Loucy (cell line): ENCODE results near the gene SPRYD7.

Experiments
- EZH2phosphoT487 ChIP-seq: fragments of 200-600 bp; IDR thresholded peaks from 2 replicates; pipeline ENCODE4 v1.6.1; 2018; ENCODE audit warnings: antibody characterized with exemption, mild to moderate bottlenecking, moderate library complexity, borderline replicate concordance
- TF ChIP-seq, protein P1 (sequence below): fragments of 200-600 bp; sonication (generic); conservative IDR thresholded peaks from 2 replicates; pipeline ENCODE4 v1.5.1; 2014; ENCODE audit warnings: mild to moderate bottlenecking, antibody characterized with exemption, low read length

DNA sequence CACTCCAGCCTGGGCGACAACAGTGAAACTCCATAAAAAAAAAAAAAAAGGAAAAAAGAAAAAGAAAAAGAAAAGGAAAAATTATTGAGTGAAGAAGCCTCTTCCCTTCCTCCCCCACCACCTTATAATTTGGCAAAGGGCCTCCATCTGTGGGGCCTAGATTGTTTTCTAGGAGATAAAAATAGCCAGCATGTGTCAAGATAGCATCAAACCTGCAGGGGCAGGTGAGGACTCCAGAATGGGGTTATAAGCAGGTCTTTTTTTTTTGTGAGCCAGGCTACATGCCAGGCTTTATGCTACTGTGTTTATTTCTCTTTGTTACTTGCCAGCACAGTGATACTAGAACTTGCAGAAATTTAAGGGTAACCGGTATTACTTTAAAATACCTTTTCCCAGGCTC lies 49.0 kb upstream of the SPRYD7 start:
- TF ChIP-seq, protein P1, sequence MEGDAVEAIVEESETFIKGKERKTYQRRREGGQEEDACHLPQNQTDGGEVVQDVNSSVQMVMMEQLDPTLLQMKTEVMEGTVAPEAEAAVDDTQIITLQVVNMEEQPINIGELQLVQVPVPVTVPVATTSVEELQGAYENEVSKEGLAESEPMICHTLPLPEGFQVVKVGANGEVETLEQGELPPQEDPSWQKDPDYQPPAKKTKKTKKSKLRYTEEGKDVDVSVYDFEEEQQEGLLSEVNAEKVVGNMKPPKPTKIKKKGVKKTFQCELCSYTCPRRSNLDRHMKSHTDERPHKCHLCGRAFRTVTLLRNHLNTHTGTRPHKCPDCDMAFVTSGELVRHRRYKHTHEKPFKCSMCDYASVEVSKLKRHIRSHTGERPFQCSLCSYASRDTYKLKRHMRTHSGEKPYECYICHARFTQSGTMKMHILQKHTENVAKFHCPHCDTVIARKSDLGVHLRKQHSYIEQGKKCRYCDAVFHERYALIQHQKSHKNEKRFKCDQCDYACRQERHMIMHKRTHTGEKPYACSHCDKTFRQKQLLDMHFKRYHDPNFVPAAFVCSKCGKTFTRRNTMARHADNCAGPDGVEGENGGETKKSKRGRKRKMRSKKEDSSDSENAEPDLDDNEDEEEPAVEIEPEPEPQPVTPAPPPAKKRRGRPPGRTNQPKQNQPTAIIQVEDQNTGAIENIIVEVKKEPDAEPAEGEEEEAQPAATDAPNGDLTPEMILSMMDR, result no peak
- no peak for TF ChIP-seq EZH2phosphoT487
